Suppressor macrophage treated with lipopolysaccharide for 4 hours (primary cell): ENCODE results near the gene EIF4B.
"Not testable (repeated sequence)": the region's sequence is repeated elsewhere in the genome, so short reads cannot be mapped to it uniquely, and the experiment has no call there.

ENCODE experiments used
- DNase-seq: peaks from one replicate; pipeline ENCODE4 v3.0.0-alpha.2; 2020

EIF4B gene

DNA sequence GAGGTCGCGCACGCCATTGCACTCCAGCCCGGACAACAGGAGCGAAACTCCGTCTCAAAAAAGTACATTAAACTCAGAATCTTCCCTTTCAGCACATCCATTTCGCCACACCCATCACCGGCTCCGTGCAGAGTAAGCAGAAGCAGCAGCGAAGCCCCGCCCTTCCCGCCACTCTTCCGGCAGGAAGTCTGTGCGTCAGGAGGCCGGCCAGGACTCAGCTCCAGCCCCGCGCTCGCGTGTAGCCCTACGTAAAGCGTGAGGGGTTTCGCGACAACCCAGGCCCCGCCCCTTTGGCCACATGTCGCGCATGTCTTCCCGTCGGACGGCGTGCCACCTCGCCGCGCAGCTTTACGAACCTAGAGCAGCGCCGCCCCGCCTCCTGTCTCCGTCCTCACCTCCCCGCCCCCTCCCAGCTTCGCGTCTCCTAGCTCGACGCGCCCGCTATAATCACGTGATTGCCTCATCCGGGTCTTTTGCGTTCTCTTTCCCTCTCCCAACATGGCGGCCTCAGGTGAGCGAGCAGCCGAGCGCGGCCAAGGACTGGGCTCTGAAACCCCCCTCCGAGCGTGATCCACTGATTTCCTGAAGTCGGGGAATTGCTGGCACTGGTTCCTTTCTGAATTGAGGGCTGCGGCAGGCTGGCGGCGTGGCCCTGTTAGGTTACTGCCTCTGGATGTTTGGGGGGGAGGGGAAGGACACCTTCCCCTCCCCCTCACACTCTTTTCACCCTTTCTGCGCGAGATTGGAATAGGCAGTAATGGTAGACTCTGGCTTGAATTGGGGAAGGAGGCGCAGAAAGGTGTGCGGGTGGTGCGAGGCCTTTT, at the start of gene EIF4B:
EIF4B (plus strand) TSS at position 471 of the 824 bp plus-strand sequence; CDS start at position 499, 28 bp downstream.
- peak; percentile 100 for DNase-seq

DNA sequence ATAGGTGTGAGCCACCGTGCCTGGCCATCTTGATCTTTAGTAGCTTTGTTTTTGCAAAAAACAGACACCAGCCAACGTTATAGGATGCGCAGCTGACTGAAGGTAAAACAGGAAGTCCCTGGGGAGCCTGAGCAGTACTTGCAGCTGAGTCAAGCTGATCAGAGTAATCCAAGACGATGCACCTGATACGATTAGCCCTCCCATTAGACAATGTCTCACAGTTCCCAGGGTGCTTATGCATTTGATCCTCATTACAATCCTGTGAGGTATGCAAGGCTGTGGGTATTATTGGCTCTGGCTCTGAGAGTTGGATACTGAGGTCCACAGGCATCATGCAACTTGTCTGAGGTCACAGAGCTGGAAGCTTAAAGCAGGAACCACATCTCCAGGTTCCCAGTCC, 49.3 kb upstream of the EIF4B start:
- DNase-seq: no peak

GRCh38 chr12:52964556-52965336, 41.5 kb upstream of the EIF4B start:
- DNase-seq: no peak

DNA sequence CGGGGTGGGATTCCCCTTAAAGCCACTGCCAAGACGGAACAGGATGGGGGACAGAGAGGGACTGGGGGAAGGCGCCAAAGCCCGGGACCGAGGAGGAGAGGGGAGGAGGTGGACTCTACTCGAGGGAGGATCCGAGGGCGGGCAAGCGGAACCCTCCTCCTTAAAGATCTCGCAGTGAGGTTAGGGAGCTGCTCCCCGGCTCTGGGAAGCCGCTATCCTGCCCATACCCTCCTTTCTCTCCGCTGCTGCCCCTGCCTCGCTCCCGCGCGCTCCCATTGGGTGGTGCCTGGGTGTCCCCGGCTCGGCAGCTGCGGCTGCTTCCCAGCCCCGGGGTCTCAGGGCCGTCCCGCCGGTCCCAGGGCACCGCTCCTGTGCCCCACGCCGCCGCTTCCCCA, 40.9 kb upstream of the EIF4B start:
- no peak for DNase-seq

GRCh38 chr12:52969166-52969795, 37.0 kb upstream of the EIF4B start:
- no peak for DNase-seq

GRCh38 chr12:52969828-52970569, 36.3 kb upstream of the EIF4B start:
- DNase-seq: no peak

DNA sequence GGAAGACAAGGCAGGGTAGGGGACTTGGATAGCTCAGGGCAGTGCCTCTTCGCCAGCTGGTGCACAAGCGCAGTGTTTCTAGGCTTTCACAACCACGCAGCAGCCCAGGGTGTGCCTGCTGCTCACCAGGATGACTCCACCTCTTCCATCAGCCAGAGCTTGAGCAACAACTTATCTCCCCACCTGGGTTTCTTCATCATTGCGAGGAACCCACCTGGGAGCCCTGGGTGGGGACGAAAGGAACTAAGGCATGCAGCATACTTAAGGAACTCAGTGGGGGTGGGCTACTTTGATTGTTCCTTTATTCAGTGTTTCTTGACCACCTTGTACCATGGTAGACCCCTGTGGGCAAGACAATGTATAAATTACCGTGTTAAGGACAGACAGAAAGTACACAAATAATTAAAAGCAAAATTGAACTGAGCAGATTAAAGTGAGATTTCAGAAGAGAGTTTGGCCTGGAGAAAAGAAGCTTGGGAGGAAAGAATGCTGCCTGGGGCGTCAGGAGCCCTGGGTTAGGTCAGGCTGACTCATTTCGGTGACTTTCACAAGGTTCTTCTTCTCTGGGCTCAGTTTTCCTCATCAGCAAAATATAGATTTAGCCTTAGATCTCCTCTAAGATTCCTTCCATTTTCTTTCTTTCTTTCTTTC, 34.5 kb upstream of the EIF4B start:
- DNase-seq: peak; percentile 9

DNA sequence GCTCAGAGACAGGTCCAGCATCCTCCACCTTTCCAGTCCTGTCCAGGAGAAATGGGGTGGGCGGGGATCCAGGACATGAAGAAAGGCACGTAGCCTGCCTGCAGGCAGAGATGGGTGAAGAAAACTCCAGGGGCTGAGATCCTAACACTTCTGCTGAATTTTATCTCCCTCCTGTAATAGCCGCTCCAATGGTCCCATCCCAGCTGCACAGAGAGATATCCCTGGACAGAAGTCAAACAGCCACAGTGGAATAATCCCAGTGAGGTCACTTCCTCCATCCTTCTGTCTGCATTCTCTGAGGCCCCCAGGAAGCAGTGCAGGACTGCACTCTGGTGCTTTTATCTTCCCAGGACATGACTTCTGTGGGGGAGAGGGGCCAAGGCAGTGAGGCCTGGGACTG, 31.1 kb upstream of the EIF4B start:
- DNase-seq: no peak

GRCh38 chr12:52975820-52976573, 30.3 kb upstream of the EIF4B start:
- DNase-seq: no peak

DNA sequence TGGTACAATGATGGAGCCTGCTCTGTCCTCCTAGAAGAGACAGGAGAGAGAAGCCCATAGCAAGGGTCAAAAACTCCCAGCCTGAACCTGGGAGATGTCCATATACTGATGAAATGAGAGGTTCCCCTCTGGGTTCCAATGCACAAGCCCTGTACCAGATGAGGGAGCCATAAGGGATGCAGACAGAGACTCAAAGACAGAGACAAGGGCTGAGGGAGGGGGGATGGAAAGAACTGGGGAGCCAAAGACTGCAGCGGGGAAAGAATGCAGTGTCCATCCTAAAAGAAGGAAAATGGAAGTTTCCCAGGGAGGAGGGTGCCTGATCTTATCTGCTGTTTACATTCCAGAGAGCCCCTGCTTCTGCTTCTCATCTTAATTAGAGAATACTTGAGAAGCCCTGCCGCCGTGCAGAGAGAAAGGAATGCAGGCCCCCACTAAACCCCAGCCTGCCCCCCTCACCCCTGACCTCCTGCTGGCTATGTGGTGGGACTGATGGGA, 29.6 kb upstream of the EIF4B start:
- DNase-seq: no peak

- no peak for DNase-seq
Measured at GRCh38 chr12:52977170-52977569, 29.1 kb upstream of the EIF4B start.

DNA sequence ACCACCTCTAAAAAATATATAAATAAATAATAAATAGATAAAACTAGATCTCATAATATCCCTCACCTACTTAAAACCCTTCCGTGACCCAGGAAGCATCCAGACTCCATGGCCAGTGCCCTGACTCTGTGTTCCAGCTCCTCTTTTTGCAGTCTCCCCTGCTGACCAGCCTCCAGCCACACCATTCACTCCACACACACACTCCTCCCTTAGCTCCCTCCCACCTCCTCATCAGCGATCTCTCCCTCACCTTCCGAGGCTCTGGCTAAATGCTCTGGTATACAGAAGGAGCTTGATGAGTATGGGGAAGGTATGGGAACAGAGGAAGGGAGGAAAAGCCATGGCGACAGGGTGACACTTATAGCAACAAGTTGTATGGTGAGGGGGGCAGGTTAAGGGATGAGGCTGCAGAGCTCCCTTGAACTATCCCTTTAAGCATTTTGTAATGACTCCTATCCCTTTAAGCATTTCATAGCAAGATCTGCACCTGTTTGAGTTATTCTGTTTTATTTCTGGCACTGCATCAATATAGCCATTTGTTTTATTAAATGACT, 26.1 kb upstream of the EIF4B start:
- no peak for DNase-seq

DNA sequence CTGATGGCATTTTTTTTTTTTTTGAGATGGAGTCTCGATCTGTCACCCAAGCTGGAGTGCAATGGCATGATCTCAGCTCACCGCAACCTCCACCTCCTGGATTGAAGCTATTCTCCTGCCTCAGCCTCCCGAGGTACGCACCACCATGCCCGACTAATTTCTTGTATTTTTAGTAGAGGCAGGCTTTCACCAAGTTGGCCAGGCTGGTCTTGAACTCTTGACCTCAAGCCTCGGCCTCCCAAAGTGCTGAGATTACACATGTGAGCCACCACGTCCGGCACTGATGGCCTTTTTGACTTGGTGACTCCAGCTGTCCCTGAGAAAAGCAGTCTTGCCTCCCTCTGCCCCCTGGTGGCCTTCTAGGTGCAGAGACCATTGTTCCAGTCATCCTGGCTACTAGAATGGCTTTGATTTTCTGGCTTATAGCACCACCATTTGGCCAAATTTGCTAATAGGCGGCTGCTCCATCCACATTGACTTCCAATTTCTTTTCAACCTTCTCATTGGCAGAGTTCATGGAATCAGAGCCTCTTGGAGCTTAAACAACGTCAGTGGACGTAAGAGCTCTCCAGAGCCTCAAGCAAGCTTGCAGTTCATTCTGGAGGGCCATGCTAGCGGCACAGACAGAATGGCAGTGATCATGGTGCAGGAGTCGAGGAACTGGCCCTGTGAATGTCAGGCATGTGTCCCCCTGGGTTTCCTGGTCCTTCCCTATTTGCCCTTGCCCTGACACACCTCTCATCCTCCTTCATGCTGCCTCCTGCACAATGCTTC, 25.4 kb upstream of the EIF4B start:
- DNase-seq: peak; percentile 95

GRCh38 chr12:52984136-52984535, 22.1 kb upstream of the EIF4B start:
- DNase-seq: no peak

DNA sequence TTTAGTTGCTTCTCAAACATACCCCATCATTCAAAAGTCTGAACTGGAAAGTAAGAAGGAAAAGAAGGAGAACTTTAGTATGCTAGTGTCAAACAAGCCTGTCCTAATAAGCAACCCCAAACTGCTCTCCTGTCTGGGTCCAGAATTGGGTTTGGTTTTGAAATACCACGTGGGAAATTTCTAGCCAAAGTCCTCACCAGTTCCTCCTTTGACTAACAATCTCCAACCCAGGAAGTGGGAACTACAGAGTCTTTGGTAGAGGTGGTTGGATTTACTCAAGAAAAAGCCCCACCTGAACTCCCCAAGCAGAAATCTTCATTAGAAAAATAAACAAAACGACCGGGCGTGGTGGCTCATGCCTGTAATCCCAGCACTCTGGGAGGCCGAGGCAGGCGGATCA, 17.4 kb upstream of the EIF4B start:
- DNase-seq: no peak

DNA sequence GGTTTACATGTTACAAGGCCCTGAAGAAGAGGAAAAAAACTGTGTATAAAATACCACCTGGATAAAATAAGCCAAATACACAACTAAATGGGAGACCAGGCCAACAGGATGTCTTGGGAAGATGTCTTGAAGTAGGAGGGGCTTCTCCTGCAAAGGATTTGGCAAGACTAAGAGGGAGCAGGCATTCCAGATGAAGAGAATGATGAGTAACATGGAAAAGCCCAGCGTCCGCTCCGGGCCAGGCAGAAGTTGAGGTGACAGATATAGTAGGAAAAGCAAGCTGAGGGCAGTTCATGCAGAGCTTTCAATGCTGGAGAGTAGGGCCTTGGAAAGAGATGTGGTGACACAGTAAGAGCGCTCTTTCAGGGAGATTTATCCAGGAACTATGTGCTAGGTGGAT, 16.1 kb upstream of the EIF4B start:
- DNase-seq: no peak

DNA sequence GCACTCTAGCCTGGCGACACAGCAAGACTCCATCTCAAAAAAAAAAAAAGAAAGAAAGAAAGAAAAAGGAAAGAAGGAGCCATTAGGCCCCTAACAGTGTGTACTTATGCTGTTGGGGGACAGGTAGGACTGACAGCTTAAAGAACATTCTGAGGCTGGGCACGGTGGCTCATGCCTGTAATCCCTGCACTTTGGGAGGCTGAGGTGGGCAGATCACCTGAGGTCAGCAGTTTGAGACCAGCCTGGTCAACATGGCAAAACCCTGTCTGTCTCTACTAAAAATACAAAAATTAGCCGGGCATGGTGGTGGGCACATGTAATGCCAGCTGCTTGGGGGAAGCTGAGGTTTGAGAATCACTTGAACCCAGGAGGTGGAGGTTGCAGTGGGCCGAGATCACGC, 14.0 kb upstream of the EIF4B start:
- DNase-seq: not testable (repeated sequence)

DNA sequence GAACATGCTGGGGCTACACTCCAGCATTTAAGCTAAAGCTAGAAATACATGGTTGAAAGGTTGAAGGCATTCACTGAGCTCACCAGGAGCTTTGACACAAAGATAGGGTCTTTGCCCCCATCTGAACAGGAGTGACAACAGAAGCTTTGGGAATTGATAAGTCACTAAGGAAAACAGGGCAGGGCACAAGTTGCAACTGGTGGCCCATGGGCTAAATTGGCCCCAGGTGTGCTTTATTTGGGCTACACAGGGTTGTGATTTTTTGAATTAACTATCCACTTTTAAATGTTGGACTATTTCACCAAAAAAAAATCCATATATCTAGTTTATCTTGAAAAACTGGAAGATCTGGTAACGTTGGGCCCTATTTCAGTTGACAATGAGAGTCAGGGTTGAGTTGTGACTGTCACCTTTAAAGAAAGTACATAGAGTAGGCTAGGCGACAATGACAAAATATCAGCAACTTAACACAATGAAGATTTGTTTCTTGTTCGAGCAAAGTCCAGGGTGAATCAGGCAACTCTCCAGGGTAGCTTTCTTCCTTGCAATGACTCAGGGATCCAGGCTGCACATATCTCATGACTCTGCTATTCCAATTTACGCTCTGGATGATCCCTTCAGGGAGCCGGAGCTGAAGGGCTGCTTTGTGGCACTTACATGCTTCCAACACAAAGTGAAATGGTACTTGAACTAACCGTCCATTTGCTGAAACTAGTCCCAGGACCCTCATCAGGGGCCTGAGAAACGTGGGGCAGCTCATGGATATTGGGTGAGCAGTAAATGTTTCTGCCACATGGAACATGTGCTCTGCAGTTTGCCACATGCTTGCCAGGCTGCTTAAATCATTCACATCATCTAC, 13.3 kb upstream of the EIF4B start:
- no peak for DNase-seq

DNA sequence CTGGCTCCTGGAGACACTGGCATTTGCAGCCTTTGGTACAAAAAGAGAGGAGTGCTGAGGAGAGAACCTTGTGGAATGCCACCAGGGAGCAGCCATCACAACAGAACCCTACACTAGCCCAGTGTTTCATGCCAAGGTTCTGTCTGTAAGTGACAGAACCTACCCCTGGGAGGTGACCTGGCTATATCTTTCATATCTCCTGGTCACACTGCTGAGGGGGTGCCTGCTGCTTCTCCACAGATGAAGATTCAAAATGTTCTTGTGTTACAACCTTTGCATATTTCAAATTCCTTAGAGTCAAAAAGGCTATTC, 12.7 kb upstream of the EIF4B start:
- DNase-seq: no peak

- no peak for DNase-seq
Measured at GRCh38 chr12:53004178-53004577, 2.1 kb upstream of the EIF4B start.
